ENCODE measurements around the gene TMEM80. TPM values are rescaled to one million over a fixed set of nuclear protein-coding genes. Genes with fewer than 3 reads are reported as not detected.

TMEM80 gene
- total RNA-seq, 1 donor from 2014 or later, result 37.4 TPM

- peaks cover 7% of the 10 kb centered on the region for H3K36me3 Mint-ChIP-seq
- DNase-seq (ENCODE audit: extremely low spot score, unreplicated experiment), result no peak
- H3K27ac Mint-ChIP-seq, result no peak overlapping the region
- TF ChIP-seq CTCF (conservative IDR thresholded peaks at IDR 0.05), result no peak
- no peaks in the 10 kb centered on the region for H3K9me3 Mint-ChIP-seq
- no peaks in the 10 kb centered on the region for H3K4me1 Mint-ChIP-seq (ENCODE audit: unreplicated experiment)
- H3K4me3 Mint-ChIP-seq, result no peak overlapping the region
- H3K27me3 Mint-ChIP-seq, result no peaks in the 10 kb centered on the region
These were observed 35.3 kb upstream of the TMEM80 start for GRCh38 chr11:660281-660680.

- TF ChIP-seq CTCF (conservative IDR thresholded peaks at IDR 0.05), result no peak
- DNase-seq (ENCODE audit: extremely low spot score, unreplicated experiment), result no peak
- Mint-ChIP-seq H3K36me3 (peaks cover 10% of the 10 kb centered on the region), H3K27me3 (no peaks in the 10 kb centered on the region), H3K4me3 (no peak overlapping the region), H3K27ac (no peak overlapping the region), H3K9me3 (no peaks in the 10 kb centered on the region), H3K4me1 (ENCODE audit: unreplicated experiment) (no peaks in the 10 kb centered on the region)
These were observed 34.8 kb upstream of the TMEM80 start for GRCh38 chr11:660681-661444.

- Mint-ChIP-seq H3K27me3 (no peaks in the 10 kb centered on the region), H3K36me3 (peaks cover 14% of the 10 kb centered on the region), H3K4me1 (ENCODE audit: unreplicated experiment) (no peaks in the 10 kb centered on the region), H3K4me3 (no peak overlapping the region), H3K27ac (no peak overlapping the region), H3K9me3 (no peaks in the 10 kb centered on the region)
- DNase-seq (ENCODE audit: extremely low spot score, unreplicated experiment), result no peak
- TF ChIP-seq CTCF (conservative IDR thresholded peaks at IDR 0.05), result peak; percentile 81
These were observed 32.8 kb upstream of the TMEM80 start for GRCh38 chr11:662689-663274.

GRCh38 chr11:665062-665703 lies 30.4 kb upstream of the TMEM80 start:
- peak overlapping the region; percentile 73 for H3K27ac Mint-ChIP-seq
- DNase-seq (ENCODE audit: extremely low spot score, unreplicated experiment), result no peak
- no peak for TF ChIP-seq CTCF (conservative IDR thresholded peaks at IDR 0.05)
- H3K9me3 Mint-ChIP-seq, result no peaks in the 10 kb centered on the region
- no peak overlapping the region for H3K4me3 Mint-ChIP-seq
- no peaks in the 10 kb centered on the region for H3K27me3 Mint-ChIP-seq
- H3K36me3 Mint-ChIP-seq, result peaks cover 14% of the 10 kb centered on the region
- no peaks in the 10 kb centered on the region for H3K4me1 Mint-ChIP-seq (ENCODE audit: unreplicated experiment)

- H3K36me3 Mint-ChIP-seq, result peaks cover 14% of the 10 kb centered on the region
- no peaks in the 10 kb centered on the region for H3K9me3 Mint-ChIP-seq
- no peak for TF ChIP-seq CTCF (conservative IDR thresholded peaks at IDR 0.05)
- H3K4me3 Mint-ChIP-seq, result no peak overlapping the region
- no peaks in the 10 kb centered on the region for H3K4me1 Mint-ChIP-seq (ENCODE audit: unreplicated experiment)
- no peak for DNase-seq (ENCODE audit: extremely low spot score, unreplicated experiment)
- no peaks in the 10 kb centered on the region for H3K27me3 Mint-ChIP-seq
- peak overlapping the region; percentile 73 for H3K27ac Mint-ChIP-seq
These were observed 29.8 kb upstream of the TMEM80 start for GRCh38 chr11:665704-666281.
